ENCODE measurements around the gene TRIO.

The TRIO gene

GRCh38 chr5:14231156-14231555 is 88.0 kb downstream of the TRIO start:
- Histone ChIP-seq H3K4me3 (ENCODE audit: low read length) (no peak overlapping the region), H3K27ac (ENCODE audit: low read depth, low read length) (no peak overlapping the region), H3F3A (ENCODE audit: control insufficient read depth, insufficient read depth) (no peaks in the 10 kb centered on the region), H3K36me3 (ENCODE audit: control insufficient read depth, low read length) (no peaks in the 10 kb centered on the region), H4K20me1 (ENCODE audit: control insufficient read depth, insufficient read depth, low read depth, low read length) (no peaks in the 10 kb centered on the region), H3K9me2 (replicated peaks; ENCODE audit: control insufficient read depth, low read length) (no peaks in the 10 kb centered on the region), H3K27me3 (ENCODE audit: control insufficient read depth, low read length) (no peaks in the 10 kb centered on the region), H3K4me1 (ENCODE audit: control insufficient read depth, low read length) (no peaks in the 10 kb centered on the region; the same call in 1 of the 2 replicates), H3K79me2 (ENCODE audit: control insufficient read depth, low read length) (peaks cover 72% of the 10 kb centered on the region), H3K4me2 (ENCODE audit: low read length) (no peak overlapping the region), H3K9me3 (ENCODE audit: control insufficient read depth, insufficient read depth, low read length) (no peaks in the 10 kb centered on the region)
- TF ChIP-seq CTCF (IDR thresholded peaks at IDR 0.05; ENCODE audit: low read depth, low read length, poor library complexity, severe bottlenecking) (no peak), EZH2phosphoT487 (IDR thresholded peaks at IDR 0.05; ENCODE audit: borderline replicate concordance, low read length) (no peak)

DNA sequence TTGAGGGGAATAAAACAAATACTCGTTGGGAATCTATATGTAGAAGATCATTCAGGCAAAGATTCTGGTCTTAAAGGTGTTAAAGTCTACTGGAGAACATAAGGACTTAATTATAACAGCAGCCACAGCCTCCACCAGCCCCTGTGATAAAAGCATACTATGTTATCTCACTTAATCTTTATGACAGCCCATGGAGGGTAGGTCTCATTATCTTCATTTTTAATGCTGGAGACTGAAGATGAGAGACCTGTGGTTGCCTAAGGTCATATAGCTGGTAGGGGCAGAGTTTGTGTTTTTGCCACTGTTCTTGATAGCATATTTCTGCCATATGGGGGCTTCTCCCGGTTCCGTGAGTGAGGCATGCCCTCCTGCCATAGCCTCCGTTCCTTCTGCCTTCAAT is 88.7 kb downstream of the TRIO start:
- H3K27ac ChIP-seq (ENCODE audit: low read depth, low read length) = no peak overlapping the region
- H3K4me1 ChIP-seq (ENCODE audit: control insufficient read depth, low read length) = no peaks in the 10 kb centered on the region
- H3F3A ChIP-seq (ENCODE audit: control insufficient read depth, insufficient read depth) = no peaks in the 10 kb centered on the region

GRCh38 chr5:14234204-14234603 is 91.1 kb downstream of the TRIO start:
- Histone ChIP-seq H3F3A (ENCODE audit: control insufficient read depth, insufficient read depth) (no peaks in the 10 kb centered on the region), H3K9me2 (replicated peaks; ENCODE audit: control insufficient read depth, low read length) (no peaks in the 10 kb centered on the region), H3K9me3 (ENCODE audit: control insufficient read depth, insufficient read depth, low read length) (no peaks in the 10 kb centered on the region), H3K79me2 (ENCODE audit: control insufficient read depth, low read length) (peaks cover 86% of the 10 kb centered on the region), H3K4me3 (ENCODE audit: low read length) (no peak overlapping the region), H3K36me3 (ENCODE audit: control insufficient read depth, low read length) (no peaks in the 10 kb centered on the region), H3K4me1 (ENCODE audit: control insufficient read depth, low read length) (peaks cover 5% of the 10 kb centered on the region), H4K20me1 (ENCODE audit: control insufficient read depth, insufficient read depth, low read depth, low read length) (no peaks in the 10 kb centered on the region; the same call in 1 of the 2 replicates), H3K4me2 (ENCODE audit: low read length) (no peak overlapping the region), H3K27me3 (ENCODE audit: control insufficient read depth, low read length) (no peaks in the 10 kb centered on the region), H3K27ac (ENCODE audit: low read depth, low read length) (no peak overlapping the region)
- TF ChIP-seq CTCF (IDR thresholded peaks at IDR 0.05; ENCODE audit: low read depth, low read length, poor library complexity, severe bottlenecking) = no peak
- no peak for TF ChIP-seq EZH2phosphoT487 (IDR thresholded peaks at IDR 0.05; ENCODE audit: borderline replicate concordance, low read length)

More for the DNA sequence above, 88.7 kb downstream of the TRIO start:
- Histone ChIP-seq H3K9me2 (replicated peaks; ENCODE audit: control insufficient read depth, low read length) (no peaks in the 10 kb centered on the region), H3K36me3 (ENCODE audit: control insufficient read depth, low read length) (no peaks in the 10 kb centered on the region), H4K20me1 (ENCODE audit: control insufficient read depth, insufficient read depth, low read depth, low read length) (no peaks in the 10 kb centered on the region), H3K4me3 (ENCODE audit: low read length) (no peak overlapping the region), H3K79me2 (ENCODE audit: control insufficient read depth, low read length) (peaks cover 78% of the 10 kb centered on the region), H3K27me3 (ENCODE audit: control insufficient read depth, low read length) (no peaks in the 10 kb centered on the region), H3K4me2 (ENCODE audit: low read length) (no peak overlapping the region), H3K9me3 (ENCODE audit: control insufficient read depth, insufficient read depth, low read length) (no peaks in the 10 kb centered on the region)
- TF ChIP-seq CTCF (IDR thresholded peaks at IDR 0.05; ENCODE audit: low read depth, low read length, poor library complexity, severe bottlenecking) = no peak
- no peak for TF ChIP-seq EZH2phosphoT487 (IDR thresholded peaks at IDR 0.05; ENCODE audit: borderline replicate concordance, low read length)
